HepG2 (cell line): Measurements from ENCODE around the gene WAS. TPM values are rescaled to one million over a fixed set of nuclear protein-coding genes. Genes with fewer than 3 reads are reported as not detected.

ENCODE experiments used
- ATAC-seq: fragments of 200-7000 bp; cut with Tn5 transposase; 3 replicates; pipeline ENCODE4 v1.9.1; 2020; ENCODE audit warnings: mild to moderate bottlenecking, moderate library complexity
- BruUV-seq: library from RNA; stranded (reverse); fragments of 400-500 nt; replicated peaks from 2 replicates; lab custom pipeline; 2021; lab: Mats Ljungman, UMichigan
- CTCF ChIA-PET: fragments of 300-600 bp; formaldehyde crosslinking; extraction: SDS; loops from one replicate; lab custom pipeline; 2021; ENCODE audit warnings: low total read pairs, inconsistent platforms, low intra/inter-chr PET ratio; lab: Yijun Ruan, JAX
- POLR2A ChIA-PET: fragments of 350-600 bp; sonication (Branson Sonifier 250); formaldehyde crosslinking; loops from one replicate; lab custom pipeline; 2020; ENCODE audit warnings: antibody characterized with exemption, inconsistent platforms; lab: Yijun Ruan, JAX
- DNase-seq: peaks from one replicate; pipeline ENCODE4 v3.0.0-alpha.2; 2015; ENCODE audit warnings: low spot score
- FAIRE-seq: peaks from 3 replicates; lab custom pipeline; 2011; peaks lifted over from hg19 to GRCh38; lab: Jason Lieb, UNC
- H2AFZ ChIP-seq: one replicate; pipeline ENCODE4 v1.6.1; 2011; ENCODE audit warnings: low read length, inconsistent platforms
- H3K27ac ChIP-seq: fragments of 300-600 bp; 3 replicates; pipeline ENCODE4 v1.8.0; 2011; ENCODE audit warnings: mixed run types, mild to moderate bottlenecking, mixed read lengths, low read length, inconsistent platforms; ENCODE audit not compliant: insufficient read depth; ENCODE audit errors: extremely low read length
- H3K27me3 ChIP-seq, 2 experiments: fragments of 200-600 bp in 1 of 2; 2 replicates in 1 of 2; 3 replicates in 1 of 2; pipeline versions ENCODE4 v1.6.0 to v1.8.0; 2011; ENCODE audit warnings: low read length in 2 of 2, mild to moderate bottlenecking in 2 of 2, moderate library complexity in 2 of 2, inconsistent platforms in 1 of 2; ENCODE audit not compliant: insufficient read depth in 2 of 2, control insufficient read depth in 1 of 2
- H3K36me3 ChIP-seq, 2 experiments: fragments of 200-600 bp in 1 of 2; replicated peaks in 1 of 2; 2 replicates in 1 of 2; 3 replicates in 1 of 2; pipeline versions ENCODE4 v1.5.1 to v1.8.0; 2011; ENCODE audit warnings: low read length in 2 of 2, inconsistent platforms in 1 of 2; ENCODE audit not compliant: insufficient read depth in 2 of 2, control insufficient read depth in 1 of 2
- H3K4me1 ChIP-seq: 2 replicates; pipeline ENCODE4 v1.5.1; 2012; ENCODE audit warnings: low read length, inconsistent platforms; ENCODE audit not compliant: insufficient read depth
- H3K4me2 ChIP-seq: 2 replicates; pipeline ENCODE4 v1.6.0; 2011; ENCODE audit warnings: low read depth, low read length, inconsistent platforms
- H3K4me3 ChIP-seq, 3 experiments: fragments of 200-600 bp in 1 of 3; sonication (generic), shearing (Covaris generic) in 1 of 3; replicated peaks in 1 of 3; 2 replicates each; pipeline ENCODE4 v1.5.1; 2011 to 2016; ENCODE audit warnings: low read length in 3 of 3, inconsistent platforms in 2 of 3, low read depth in 2 of 3, mild to moderate bottlenecking in 2 of 3, control low read depth in 1 of 3, mixed read lengths in 1 of 3; ENCODE audit not compliant: insufficient read depth in 1 of 3
- H3K79me2 ChIP-seq: one replicate; pipeline ENCODE4 v1.6.1; 2011; ENCODE audit warnings: low read length, inconsistent platforms; ENCODE audit not compliant: insufficient read depth
- H3K9ac ChIP-seq: 2 replicates; pipeline ENCODE4 v1.6.0; 2011; ENCODE audit warnings: mild to moderate bottlenecking, low read depth, low read length, inconsistent platforms; ENCODE audit not compliant: insufficient read depth
- H3K9me3 ChIP-seq: 2 replicates; pipeline ENCODE4 v1.5.1; 2012; ENCODE audit warnings: mild to moderate bottlenecking, low read length
- H4K20me1 ChIP-seq: 2 replicates; pipeline ENCODE4 v1.6.0; 2011; ENCODE audit warnings: inconsistent platforms, mild to moderate bottlenecking, low read length, moderate library complexity; ENCODE audit not compliant: insufficient read depth
- BCL6 ChIP-seq: IDR thresholded peaks from 2 replicates; pipeline ENCODE4 v1.6.1; 2016; ENCODE audit warnings: missing genetic modification reagents, missing compliant biosample characterization
- FOXP1 ChIP-seq, 2 experiments: fragments of 450-650 bp in 1 of 2; IDR thresholded peaks; 2 replicates each; pipeline ENCODE4 v1.6.1; 2017 to 2018; ENCODE audit warnings: antibody characterized with exemption in 1 of 2
- HOXA7 ChIP-seq: sonication (generic); formaldehyde crosslinking; IDR thresholded peaks from 2 replicates; pipeline ENCODE4 v1.8.1; 2022; ENCODE audit warnings: mild to moderate bottlenecking, missing genetic modification reagents, moderate library complexity
- NCOA5 ChIP-seq: sonication (generic); formaldehyde crosslinking; IDR thresholded peaks from 2 replicates; pipeline ENCODE4 v1.4.0; 2020; ENCODE audit warnings: missing genetic modification reagents
- SCMH1 ChIP-seq: sonication (generic); formaldehyde crosslinking; IDR thresholded peaks from 2 replicates; pipeline ENCODE4 v1.9.0; 2021; ENCODE audit warnings: missing genetic modification reagents, mild to moderate bottlenecking, borderline replicate concordance
- SRF ChIP-seq: IDR thresholded peaks from 2 replicates; pipeline ENCODE4 v1.6.1; 2011; ENCODE audit warnings: mild to moderate bottlenecking, low read depth, low read length, moderate library complexity
- TBX3 ChIP-seq: fragments of 450-650 bp; IDR thresholded peaks from 2 replicates; pipeline ENCODE4 v1.6.1; 2017; ENCODE audit warnings: antibody characterized with exemption, mild to moderate bottlenecking, inconsistent platforms, borderline replicate concordance
- TRIM22 ChIP-seq: fragments of 450-650 bp; IDR thresholded peaks from 2 replicates; pipeline ENCODE4 v1.6.1; 2017
- WGBS: methylation state at CpG from one replicate; pipeline ENCODE4 v1.1.6; 2017; ENCODE audit warnings: low lambda C conversion rate; 5-methylcytosine and 5-hydroxymethylcytosine counted together
- in situ Hi-C: cut with HindIII; loops from 2 replicates; pipeline ENCODE4 v1.10.0; 2017; ENCODE audit warnings: low pct_unique_long_range_greater_than_20kb; ENCODE audit not compliant: extremely low pct_ligation_motif_present
- intact Hi-C: fragments of 100-400 bp; cut with micrococcal nuclease; formaldehyde crosslinking; loops from one replicate; pipeline ENCODE4 v1.10.0; 2022; ENCODE audit not compliant: unreplicated experiment
- polyA plus RNA-seq, 8 experiments: library from polyadenylated mRNA; depleted of rRNA in 3 of 8; stranded (reverse) in 7 of 8; unstranded in 1 of 8; fragments of >200 nt; fragmentation: Illumina TruSeq in 4 of 8; extraction: Trizol in 4 of 8; gene quantifications; 2 replicates each; pipeline versions ENCODE4 v1.2.1 to v1.2.3, GENCODE V29; 2011 to 2016; ENCODE audit warnings: low read depth in 4 of 8, missing spikeins in 1 of 8, mixed read lengths in 1 of 8; ENCODE audit not compliant: insufficient read depth in 1 of 8
- total RNA-seq, 5 experiments: library from RNA; depleted of rRNA; stranded (reverse); fragments of >200 nt; fragmentation: Illumina TruSeq; extraction: Trizol; gene quantifications; 2 replicates each; pipeline ENCODE4 v1.2.3, GENCODE V29; 2016; ENCODE audit warnings: low read depth in 1 of 5

Gene WAS
- total and polyA plus RNA-seq, 2 of the 13 experiments (the other 11 are each of a cell fraction or from before 2014, with no cell fraction given): 0.11 TPM; not detected in 1

GRCh38 chrX:48700951-48701653 is 17.5 kb downstream of the WAS start:
- intact Hi-C loops: no loop called here
- no peak overlapping the region for H3K4me3 ChIP-seq
- no peak overlapping the region for H3K4me2 ChIP-seq
- H3K79me2 ChIP-seq: peaks cover 5% of the 10 kb centered on the region
- H3K9ac ChIP-seq: no peak overlapping the region
- FAIRE-seq: no peak
- CTCF ChIA-PET: no interaction called here
- POLR2A ChIA-PET: interaction anchor here (1.2 kb wide), 1 partner anchor 11 kb away, joined by 3 read pairs; no protein-coding TSS in a partner anchor
- H3K4me1 ChIP-seq: peaks cover 22% of the 10 kb centered on the region
- no TSS peak for BruUV-seq
- no peak for TF ChIP-seq SCMH1 (CRISPR knock-in tag)
- TF ChIP-seq NCOA5 (CRISPR knock-in tag): no peak
- TF ChIP-seq BCL6: no peak
- TF ChIP-seq TBX3: no peak
- TF ChIP-seq FOXP1 (IDR thresholded peaks at IDR 0.05): no peak
- TF ChIP-seq FOXP1 (CRISPR knock-in tag; IDR thresholded peaks at IDR 0.05): no peak
- TF ChIP-seq SRF: no peak
- TF ChIP-seq HOXA7 (CRISPR knock-in tag): no peak
- no peaks in the 10 kb centered on the region for H4K20me1 ChIP-seq
- no peak for ATAC-seq
- no peak overlapping the region for H2AFZ ChIP-seq
- 100% methylated on average over 2 of the region's 3 CpGs for WGBS
- no peaks in the 10 kb centered on the region for H3K9me3 ChIP-seq
- no peak for DNase-seq
- H3K36me3 ChIP-seq: peaks cover 6 to 13% of the 10 kb centered on the region in 2 experiments; a peak in 4 of 5 replicates
- no peaks in the 10 kb centered on the region for H3K27me3 ChIP-seq
- H3K27ac ChIP-seq: no peak overlapping the region
- in situ Hi-C loops: no loop called here

GRCh38 chrX:48702032-48702431 is 18.4 kb downstream of the WAS start:
- Histone ChIP-seq H3K4me2 (no peak overlapping the region), H3K27ac (no peak overlapping the region), H3K79me2 (peaks cover 4% of the 10 kb centered on the region), H3K9me3 (no peaks in the 10 kb centered on the region), H3K27me3 (no peaks in the 10 kb centered on the region), H3K4me1 (peaks cover 22% of the 10 kb centered on the region), H3K36me3 (peaks cover 6 to 13% of the 10 kb centered on the region in 2 experiments; a peak in 4 of 5 replicates), H2AFZ (no peak overlapping the region), H3K9ac (no peak overlapping the region), H3K4me3 (no peak overlapping the region), H4K20me1 (no peaks in the 10 kb centered on the region)
- no TSS peak for BruUV-seq
- ATAC-seq (no peak), DNase-seq (no peak), FAIRE-seq (no peak)
- intact Hi-C loops: loop anchor here (2.0 kb wide), 1 partner anchor 45 kb away; no protein-coding TSS in a partner anchor
- CTCF ChIA-PET: no interaction called here
- POLR2A ChIA-PET: no interaction called here
- in situ Hi-C loops: no loop called here
- WGBS: no CpG with 5 or more reads among the region's 2 CpGs
- TF ChIP-seq TRIM22: no peak
